ENCODE data around the gene GNPTG. TPM values are rescaled to one million over a fixed set of nuclear protein-coding genes. Genes with fewer than 3 reads are reported as not detected.
A peak's percentile ranks its signal among the peaks of the same experiment; 100 is the strongest.

The GNPTG gene
- polyA plus RNA-seq, 1 experiment = 113 TPM

DNA sequence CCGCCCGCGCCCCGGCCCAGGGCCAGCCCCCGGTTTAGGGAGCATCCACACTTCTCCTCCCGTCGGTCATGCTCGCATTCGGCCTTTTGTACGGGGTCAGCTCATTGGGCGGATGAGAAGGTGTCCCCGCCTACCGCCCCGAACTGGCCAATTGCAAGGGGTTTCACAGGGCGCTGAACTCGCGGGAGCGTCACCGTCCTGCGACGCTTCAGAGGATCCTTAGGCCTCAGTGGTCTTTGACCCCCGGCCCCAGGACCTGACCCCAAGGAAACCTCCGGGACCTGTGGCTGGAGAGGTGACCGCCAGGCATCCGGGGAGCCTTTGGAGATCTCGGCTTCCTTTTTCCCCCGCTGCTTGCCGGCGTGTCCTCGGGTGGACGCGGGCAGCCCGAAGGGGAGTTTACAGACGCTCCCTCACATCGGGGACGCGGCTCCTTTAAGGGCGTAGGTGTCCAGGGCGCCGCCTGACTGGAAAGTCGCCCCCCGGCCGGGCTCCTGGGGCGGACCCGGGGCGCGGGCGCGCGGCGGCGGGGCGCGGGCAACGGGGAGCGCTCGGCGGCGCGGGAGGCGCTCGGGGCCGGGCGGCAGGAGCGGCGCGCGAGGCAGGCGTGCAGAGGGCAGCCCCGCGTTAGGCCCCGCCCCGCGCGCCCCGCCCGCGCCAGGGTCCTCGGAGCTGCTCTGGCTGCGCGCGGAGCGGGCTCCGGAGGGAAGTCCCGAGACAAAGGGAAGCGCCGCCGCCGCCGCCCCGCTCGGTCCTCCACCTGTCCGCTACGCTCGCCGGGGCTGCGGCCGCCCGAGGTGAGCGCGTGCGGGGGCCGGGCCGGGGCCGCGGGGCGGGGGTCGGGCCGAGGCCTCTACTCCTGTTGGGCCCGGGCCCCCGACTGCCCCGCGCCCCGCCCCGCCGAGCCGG, 42.5 kb upstream of the GNPTG start, which contains the start of gene UBE2I:
TSS of gene UBE2I (plus strand) at position 660 of the 909 bp plus-strand sequence. CDS start 4,395 bp downstream, outside the sequence.
- H3K4me3 ChIP-seq (ENCODE audit: low read depth, low read length) = peak within 1 kb of the TSS; percentile 60
- H3K36me3 ChIP-seq (ENCODE audit: control insufficient read depth, insufficient read depth, low read length) = peaks cover 14% of the 10 kb centered on the region
- no peaks in the 10 kb centered on the region for H3K27me3 ChIP-seq (ENCODE audit: control insufficient read depth, insufficient read depth, low read length)
- ChIA-PET POLR2A (interaction anchor here (0.6 kb wide), 1 partner anchor 14 kb away, joined by 3 read pairs; no protein-coding TSS in a partner anchor), CTCF (no interaction called here)
- peak; percentile 77 for DNase-seq (ENCODE audit: low read depth)
- TF ChIP-seq, protein P1, sequence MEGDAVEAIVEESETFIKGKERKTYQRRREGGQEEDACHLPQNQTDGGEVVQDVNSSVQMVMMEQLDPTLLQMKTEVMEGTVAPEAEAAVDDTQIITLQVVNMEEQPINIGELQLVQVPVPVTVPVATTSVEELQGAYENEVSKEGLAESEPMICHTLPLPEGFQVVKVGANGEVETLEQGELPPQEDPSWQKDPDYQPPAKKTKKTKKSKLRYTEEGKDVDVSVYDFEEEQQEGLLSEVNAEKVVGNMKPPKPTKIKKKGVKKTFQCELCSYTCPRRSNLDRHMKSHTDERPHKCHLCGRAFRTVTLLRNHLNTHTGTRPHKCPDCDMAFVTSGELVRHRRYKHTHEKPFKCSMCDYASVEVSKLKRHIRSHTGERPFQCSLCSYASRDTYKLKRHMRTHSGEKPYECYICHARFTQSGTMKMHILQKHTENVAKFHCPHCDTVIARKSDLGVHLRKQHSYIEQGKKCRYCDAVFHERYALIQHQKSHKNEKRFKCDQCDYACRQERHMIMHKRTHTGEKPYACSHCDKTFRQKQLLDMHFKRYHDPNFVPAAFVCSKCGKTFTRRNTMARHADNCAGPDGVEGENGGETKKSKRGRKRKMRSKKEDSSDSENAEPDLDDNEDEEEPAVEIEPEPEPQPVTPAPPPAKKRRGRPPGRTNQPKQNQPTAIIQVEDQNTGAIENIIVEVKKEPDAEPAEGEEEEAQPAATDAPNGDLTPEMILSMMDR (IDR thresholded peaks at IDR 0.05; ENCODE audit: insufficient read depth, low read depth, low read length) = no peak

DNA sequence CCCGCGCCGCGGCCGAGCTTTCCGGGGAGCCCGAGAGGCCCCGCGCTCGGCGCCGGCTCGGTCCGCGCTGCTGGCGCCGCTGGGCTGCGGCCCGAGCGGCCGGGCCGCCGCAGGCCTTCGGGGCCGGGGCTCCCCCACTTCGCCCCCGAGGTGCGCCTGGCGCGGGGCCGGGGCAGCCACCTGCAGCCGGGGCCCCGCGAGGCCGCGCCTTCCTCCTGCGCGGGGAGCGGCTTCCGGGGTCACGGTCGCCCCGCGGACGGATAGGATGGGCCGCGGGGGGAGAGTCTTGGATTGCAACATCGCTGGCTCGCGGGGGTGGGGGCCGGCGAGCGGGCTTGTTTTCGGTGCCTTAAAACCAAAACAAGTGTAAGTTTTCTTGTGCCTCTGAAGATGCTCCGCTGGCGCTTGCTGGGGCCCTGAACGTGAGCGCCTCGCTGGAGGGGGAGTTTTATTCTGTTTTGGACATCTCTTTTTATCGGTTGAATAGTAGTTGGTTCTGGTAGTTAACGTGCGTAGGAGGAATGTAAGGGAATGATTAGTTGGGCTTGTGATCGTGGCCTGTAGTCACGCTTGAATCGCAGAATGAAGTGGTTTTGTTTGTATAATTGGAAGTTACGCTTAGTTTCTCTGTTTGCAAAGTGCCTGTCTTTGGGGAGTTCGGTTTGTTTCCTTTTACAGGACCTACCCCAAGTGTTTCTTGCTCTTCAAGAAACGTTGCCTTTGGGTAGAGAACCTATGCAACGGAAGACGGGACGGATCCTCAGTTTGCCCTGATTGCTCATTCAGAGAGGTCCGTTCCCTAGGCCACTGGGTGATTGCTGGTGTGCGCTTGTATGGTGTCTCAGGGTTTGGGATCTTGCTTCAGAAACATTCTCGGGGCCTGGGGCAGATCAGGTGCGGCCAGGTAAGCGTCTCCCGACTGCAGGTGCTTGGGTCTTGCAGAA, 41.6 kb upstream of the GNPTG start:
- CTCF ChIA-PET = no interaction called here
- H3K27me3 ChIP-seq (ENCODE audit: control insufficient read depth, insufficient read depth, low read length) = no peaks in the 10 kb centered on the region
- H3K36me3 ChIP-seq (ENCODE audit: control insufficient read depth, insufficient read depth, low read length) = peaks cover 18% of the 10 kb centered on the region
- TF ChIP-seq, protein P1 (IDR thresholded peaks at IDR 0.05; ENCODE audit: insufficient read depth, low read depth, low read length) = no peak
- DNase-seq (ENCODE audit: low read depth) = no peak
- peak overlapping the region; percentile 60 for H3K4me3 ChIP-seq (ENCODE audit: low read depth, low read length)
- POLR2A ChIA-PET = no interaction called here

DNA sequence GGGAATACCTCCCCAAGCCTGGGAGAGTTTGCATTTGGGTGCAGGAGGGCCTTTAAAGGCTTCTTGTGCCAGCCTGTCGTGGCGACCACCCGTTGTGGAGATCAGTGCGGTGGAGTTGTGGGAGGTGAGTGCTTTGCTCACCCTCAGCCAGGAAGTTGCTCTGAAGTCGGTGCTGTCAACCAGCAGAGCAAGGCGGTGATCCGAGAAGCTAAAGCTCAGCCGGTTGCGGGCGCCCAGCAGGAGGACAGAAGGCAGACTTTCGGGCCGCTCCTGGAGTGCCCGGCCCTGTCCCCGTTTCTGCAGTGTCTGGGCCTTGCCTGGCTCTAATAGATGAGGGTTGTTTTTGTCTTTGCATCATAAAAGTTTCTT, 40.9 kb upstream of the GNPTG start:
- DNase-seq (ENCODE audit: low read depth) = no peak
- TF ChIP-seq, protein P1 (IDR thresholded peaks at IDR 0.05; ENCODE audit: insufficient read depth, low read depth, low read length) = no peak
- peaks cover 20% of the 10 kb centered on the region for H3K36me3 ChIP-seq (ENCODE audit: control insufficient read depth, insufficient read depth, low read length)
- ChIA-PET CTCF (interaction anchor here (1.5 kb wide), 1 partner anchor 396 kb away, joined by 3 read pairs; the partner anchor contains the start of gene MAPK8IP3), POLR2A (no interaction called here)
- H3K4me3 ChIP-seq (ENCODE audit: low read depth, low read length) = peak overlapping the region; percentile 60
- H3K27me3 ChIP-seq (ENCODE audit: control insufficient read depth, insufficient read depth, low read length) = no peaks in the 10 kb centered on the region

DNA sequence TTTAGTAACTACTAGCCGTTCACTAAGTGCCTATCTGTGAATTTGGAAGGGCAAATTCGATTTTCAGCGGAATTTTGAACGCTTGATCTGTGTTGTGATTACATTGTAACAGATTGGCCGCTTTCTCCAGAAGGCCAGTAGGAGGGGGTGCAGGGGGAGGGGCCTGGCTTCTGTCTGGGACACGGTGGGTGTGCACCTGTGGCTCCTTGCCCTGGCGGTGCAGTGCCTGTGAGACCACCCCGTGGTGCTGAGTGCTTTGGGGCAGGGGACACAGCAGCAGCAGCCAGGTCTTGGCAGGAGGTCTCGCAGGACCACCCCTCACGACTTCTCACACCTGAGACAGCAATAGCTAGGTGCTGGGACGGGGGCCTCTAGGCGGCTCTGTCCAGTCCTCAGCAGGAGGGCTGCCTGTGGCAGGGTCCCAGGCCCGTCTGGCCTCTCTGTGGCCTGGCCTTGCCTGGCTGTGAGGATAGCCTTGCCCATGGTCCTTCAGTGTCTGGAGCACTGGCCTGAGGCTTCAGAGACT, 40.5 kb upstream of the GNPTG start:
- TF ChIP-seq, protein P1 (IDR thresholded peaks at IDR 0.05; ENCODE audit: insufficient read depth, low read depth, low read length) = no peak
- H3K27me3 ChIP-seq (ENCODE audit: control insufficient read depth, insufficient read depth, low read length) = no peaks in the 10 kb centered on the region
- no peak for DNase-seq (ENCODE audit: low read depth)
- POLR2A ChIA-PET = no interaction called here
- CTCF ChIA-PET = interaction anchor here (1.5 kb wide), 1 partner anchor 395 kb away, joined by 3 read pairs; the partner anchor contains the start of gene MAPK8IP3
- peak overlapping the region; percentile 60 for H3K4me3 ChIP-seq (ENCODE audit: low read depth, low read length)
- peaks cover 25% of the 10 kb centered on the region for H3K36me3 ChIP-seq (ENCODE audit: control insufficient read depth, insufficient read depth, low read length)

All from BJ (cell line).